WTC11 (cell line): ENCODE results near the gene TEC. TPM values are rescaled to one million over a fixed set of nuclear protein-coding genes. Genes with fewer than 3 reads are reported as not detected.

Source experiments
- ATAC-seq: fragments of 200-7000 bp; cut with Tn5 transposase; 2 replicates; pipeline ENCODE4 v1.10.0; 2021; ENCODE audit warnings: mild to moderate bottlenecking, moderate library complexity
- CTCF ChIA-PET: fragments of 300-600 bp; sonication (Branson Sonifier 250); formaldehyde crosslinking; loops from one replicate; lab custom pipeline; 2021; ENCODE audit warnings: antibody characterized with exemption; lab: Charles Lee
- POLR2A ChIA-PET: fragments of 350-600 bp; sonication (Branson Sonifier 250); formaldehyde crosslinking; loops from one replicate; lab custom pipeline; 2021; ENCODE audit warnings: antibody characterized with exemption; lab: Charles Lee
- DNase-seq: peaks from one replicate; pipeline ENCODE4 v3.0.0; 2021; ENCODE audit warnings: low spot score
- H3K27ac Mint-ChIP-seq: 2 replicates; pipeline ENCODE4 v1.8.0; 2021; ENCODE audit warnings: mixed read lengths
- H3K27me3 Mint-ChIP-seq: 2 replicates; pipeline ENCODE4 v1.8.0; 2021; ENCODE audit warnings: low read depth, mild to moderate bottlenecking, moderate library complexity, mixed read lengths
- H3K36me3 Mint-ChIP-seq: 2 replicates; pipeline ENCODE4 v1.8.0; 2021; ENCODE audit warnings: mixed read lengths
- H3K4me1 Mint-ChIP-seq: 2 replicates; pipeline ENCODE4 v1.8.0; 2022; ENCODE audit warnings: mixed read lengths
- H3K4me3 Mint-ChIP-seq: 2 replicates; pipeline ENCODE4 v1.8.0; 2021; ENCODE audit warnings: mild to moderate bottlenecking, moderate library complexity, mixed read lengths
- H3K9me3 Mint-ChIP-seq: 2 replicates; pipeline ENCODE4 v1.8.0; 2021; ENCODE audit warnings: mixed read lengths
- AR ChIP-seq: fragments of 250-450 bp; sonication (Bioruptor Pico); IDR thresholded peaks from 2 replicates; pipeline ENCODE4 v1.9.0; 2021; ENCODE audit warnings: mild to moderate bottlenecking
- EMX1 ChIP-seq: fragments of 250-450 bp; sonication (Bioruptor Pico); IDR thresholded peaks from 2 replicates; pipeline ENCODE4 v1.8.0; 2021; ENCODE audit warnings: mild to moderate bottlenecking
- ERG ChIP-seq: fragments of 250-450 bp; sonication (Bioruptor Pico); IDR thresholded peaks from 2 replicates; pipeline ENCODE4 v1.8.0; 2021; ENCODE audit warnings: mild to moderate bottlenecking
- FOXJ3 ChIP-seq: sonication (generic); formaldehyde crosslinking; IDR thresholded peaks from 2 replicates; pipeline ENCODE4 v1.9.0; 2021; ENCODE audit warnings: missing genetic modification reagents, mild to moderate bottlenecking, borderline replicate concordance
- FOXK1 ChIP-seq: sonication (generic); formaldehyde crosslinking; IDR thresholded peaks from 2 replicates; pipeline ENCODE4 v1.8.0; 2022; ENCODE audit warnings: mild to moderate bottlenecking, moderate library complexity, missing genetic modification reagents
- GRHL2 ChIP-seq: fragments of 250-450 bp; sonication (Bioruptor Pico); IDR thresholded peaks from 2 replicates; pipeline ENCODE4 v1.8.0; 2022; ENCODE audit warnings: mild to moderate bottlenecking, moderate library complexity; ENCODE audit not compliant: insufficient replicate concordance, severe bottlenecking
- HMGXB4 ChIP-seq: sonication (generic); formaldehyde crosslinking; IDR thresholded peaks from 2 replicates; pipeline ENCODE4 v1.8.1; 2023; ENCODE audit warnings: mild to moderate bottlenecking, moderate library complexity, missing genetic modification reagents
- IRF1 ChIP-seq: sonication (generic); formaldehyde crosslinking; IDR thresholded peaks from 2 replicates; pipeline ENCODE4 v1.8.0; 2023; ENCODE audit warnings: missing genetic modification reagents
- MAX ChIP-seq: sonication (generic); formaldehyde crosslinking; IDR thresholded peaks from 2 replicates; pipeline ENCODE4 v1.8.0; 2022; ENCODE audit warnings: mild to moderate bottlenecking, missing genetic modification reagents
- OVOL2 ChIP-seq: fragments of 250-450 bp; sonication (Bioruptor Pico); IDR thresholded peaks from 2 replicates; pipeline ENCODE4 v1.9.0; 2021; ENCODE audit warnings: mild to moderate bottlenecking, borderline replicate concordance
- PRRX2 ChIP-seq: fragments of 250-450 bp; sonication (Bioruptor Pico); IDR thresholded peaks from 2 replicates; pipeline ENCODE4 v1.8.0; 2021; ENCODE audit warnings: mild to moderate bottlenecking
- SOX15 ChIP-seq: fragments of 250-450 bp; sonication (Bioruptor Pico); IDR thresholded peaks from 2 replicates; pipeline ENCODE4 v1.9.0; 2021; ENCODE audit warnings: mild to moderate bottlenecking
- SP1 ChIP-seq: sonication (generic); formaldehyde crosslinking; conservative IDR thresholded peaks from 2 replicates; pipeline ENCODE4 v1.8.1; 2022; ENCODE audit warnings: missing genetic modification reagents
- STAT6 ChIP-seq: sonication (generic); formaldehyde crosslinking; conservative IDR thresholded peaks from 2 replicates; pipeline ENCODE4 v1.8.1; 2023; ENCODE audit warnings: mild to moderate bottlenecking, low read depth, missing genetic modification reagents, moderate library complexity
- TP53 ChIP-seq: sonication (generic); formaldehyde crosslinking; IDR thresholded peaks from 2 replicates; pipeline ENCODE4 v1.8.1; 2023; ENCODE audit warnings: mild to moderate bottlenecking, missing genetic modification reagents
- USF1 ChIP-seq: sonication (generic); formaldehyde crosslinking; IDR thresholded peaks from 2 replicates; pipeline ENCODE4 v1.8.0; 2022; ENCODE audit warnings: mild to moderate bottlenecking, missing genetic modification reagents
- ZBTB43 ChIP-seq: sonication (generic); formaldehyde crosslinking; IDR thresholded peaks from 2 replicates; pipeline ENCODE4 v1.8.1; 2023; ENCODE audit warnings: mild to moderate bottlenecking, missing genetic modification reagents
- ZNF121 ChIP-seq: sonication (generic); formaldehyde crosslinking; IDR thresholded peaks from 2 replicates; pipeline ENCODE4 v1.8.0; 2023; ENCODE audit warnings: missing genetic modification reagents
- ZNF219 ChIP-seq: sonication (generic); formaldehyde crosslinking; IDR thresholded peaks from 2 replicates; pipeline ENCODE4 v1.8.0; 2023; ENCODE audit warnings: missing genetic modification reagents, mild to moderate bottlenecking, borderline replicate concordance
- total RNA-seq: library from RNA; stranded (reverse); gene quantifications from 3 replicates; pipeline ENCODE4 v1.2.3, GENCODE V29; 2021

The TEC gene
- total RNA-seq, 1 experiment from 2014 or later = 8.8 TPM

- TF ChIP-seq PRRX2 (CRISPR knock-in tag) = no peak
- TF ChIP-seq IRF1 (CRISPR knock-in tag) = no peak
- TF ChIP-seq, all 79 proteins: peak for 0
Observed at GRCh38 chr4:48120132-48120531, 149.5 kb downstream of the TEC start (continued).

GRCh38 chr4:48119646-48120045 is 150.0 kb downstream of the TEC start:
- no peaks in the 10 kb centered on the region for H3K9me3 Mint-ChIP-seq
- H3K27ac Mint-ChIP-seq = no peak overlapping the region
- H3K27me3 Mint-ChIP-seq = peaks cover 3% of the 10 kb centered on the region; the same call in 1 of the 2 replicates
- H3K4me1 Mint-ChIP-seq = peaks cover 17% of the 10 kb centered on the region
- ChIA-PET CTCF (no interaction called here), POLR2A (no interaction called here)
- DNase-seq = no peak
- H3K4me3 Mint-ChIP-seq = no peak overlapping the region
- ATAC-seq = no peak
- TF ChIP-seq SP1 (no peak), ERG (CRISPR knock-in tag) (no peak)
- no peaks in the 10 kb centered on the region for H3K36me3 Mint-ChIP-seq

- DNase-seq = no peak
- CTCF ChIA-PET = no interaction called here
- Mint-ChIP-seq H3K36me3 (no peaks in the 10 kb centered on the region), H3K4me3 (no peak overlapping the region), H3K4me1 (peaks cover 25% of the 10 kb centered on the region), H3K9me3 (no peaks in the 10 kb centered on the region), H3K27ac (no peak overlapping the region), H3K27me3 (peaks cover 3% of the 10 kb centered on the region; the same call in 1 of the 2 replicates)
- no peak for TF ChIP-seq FOXJ3 (CRISPR knock-in tag)
- no peak for TF ChIP-seq HMGXB4 (CRISPR knock-in tag)
- TF ChIP-seq OVOL2 (CRISPR knock-in tag) = no peak
- no peak for TF ChIP-seq PRRX2 (CRISPR knock-in tag)
- TF ChIP-seq ZBTB43 (CRISPR knock-in tag) = no peak
- no peak for TF ChIP-seq MAX (CRISPR knock-in tag)
- no peak for TF ChIP-seq ZNF219
- TF ChIP-seq ZNF121 = no peak
- no peak for TF ChIP-seq GRHL2 (CRISPR knock-in tag)
- ATAC-seq = no peak
- POLR2A ChIA-PET = no interaction called here
Observed at GRCh38 chr4:48118081-48118480, 151.6 kb downstream of the TEC start.

GRCh38 chr4:48116582-48116981 is 153.1 kb downstream of the TEC start:
- no peaks in the 10 kb centered on the region for H3K36me3 Mint-ChIP-seq
- no peak for TF ChIP-seq SP1
- no peak for TF ChIP-seq USF1 (CRISPR knock-in tag)
- no peak for TF ChIP-seq STAT6 (CRISPR knock-in tag)
- no peak for TF ChIP-seq FOXK1 (CRISPR knock-in tag)
- TF ChIP-seq TP53 (CRISPR knock-in tag) = no peak
- TF ChIP-seq SOX15 (CRISPR knock-in tag) = no peak
- no peak for TF ChIP-seq AR (CRISPR knock-in tag)
- TF ChIP-seq EMX1 (CRISPR knock-in tag) = no peak
- TF ChIP-seq ZNF121 = no peak
- TF ChIP-seq, all 79 proteins: peak for 0
- Mint-ChIP-seq H3K27ac (no peak overlapping the region), H3K4me3 (no peak overlapping the region), H3K4me1 (peaks cover 35% of the 10 kb centered on the region), H3K9me3 (no peaks in the 10 kb centered on the region), H3K27me3 (peaks cover 3% of the 10 kb centered on the region; the same call in 1 of the 2 replicates)
- DNase-seq (no peak), ATAC-seq (peak; percentile 84)
- CTCF ChIA-PET = interaction anchor here (2.4 kb wide), 1 partner anchor 11 kb away, joined by 6 read pairs; no protein-coding TSS in a partner anchor
- POLR2A ChIA-PET = no interaction called here
